Thyroid gland (tissue), 4 donors: ENCODE measurements around the gene TFPI.

Experiments
- CTCF ChIP-seq, 6 experiments: fragments of 200-600 bp in 3 of 6; fragments of 450-650 bp in 3 of 6; sonication (generic) in 3 of 6; IDR thresholded peaks; one replicate each; pipeline ENCODE4 v1.5.1; 2016 to 2019; ENCODE audit warnings: antibody characterized with exemption in 6 of 6, mild to moderate bottlenecking in 2 of 6, inconsistent platforms in 1 of 6, moderate library complexity in 1 of 6
- POLR2A ChIP-seq, 2 donors: fragments of 450-650 bp; IDR thresholded peaks; one replicate each; pipeline ENCODE4 v1.6.1; 2017; ENCODE audit warnings: antibody characterized with exemption in 2 of 2, mild to moderate bottlenecking in 2 of 2, moderate library complexity in 1 of 2

GRCh38 chr2:187481543-187481942 lies 72.7 kb downstream of the TFPI start:
- TF ChIP-seq CTCF (IDR thresholded peaks at IDR 0.05) (no peak), POLR2A (IDR thresholded peaks at IDR 0.05) (no peak)
